Body of pancreas (tissue), 4 donors: ENCODE results near the gene HGFAC. TPM values are rescaled to one million over a fixed set of nuclear protein-coding genes. Genes with fewer than 3 reads are reported as not detected.

Experiments
- ATAC-seq: fragments of 150-250 bp; one replicate; pipeline ENCODE4 v1.9.1; 2016
- DNase-seq, 4 donors: peaks; one replicate each; pipeline ENCODE4 v3.0.0-alpha.2; 2019
- H3K27ac ChIP-seq, 4 donors: fragments of 200-600 bp; sonication (generic); 1 replicate in 3 of 4; 2 replicates in 1 of 4; pipeline versions ENCODE4 v1.5.1 to v1.6.1; 2016 to 2019; ENCODE audit warnings: mild to moderate bottlenecking in 1 of 4, mixed read lengths in 1 of 4, moderate library complexity in 1 of 4
- H3K27me3 ChIP-seq, 2 donors: fragments of 200-600 bp; sonication (generic); one replicate each; pipeline ENCODE4 v1.6.0; 2016; ENCODE audit warnings: mild to moderate bottlenecking in 1 of 2
- H3K36me3 ChIP-seq, 2 donors: fragments of 200-600 bp; sonication (generic); replicated peaks in 1 of 2; 2 replicates each; pipeline ENCODE4 v1.5.1; 2016; ENCODE audit warnings: low read depth in 2 of 2; ENCODE audit not compliant: insufficient read depth in 1 of 2
- H3K4me1 ChIP-seq: fragments of 200-600 bp; sonication (generic); one replicate; pipeline ENCODE4 v1.6.0; 2016
- H3K4me3 ChIP-seq, 2 donors: fragments of 200-600 bp; sonication (generic); 1 replicate in 1 of 2; 2 replicates in 1 of 2; pipeline ENCODE4 v1.5.1; 2016 to 2019
- H3K9me3 ChIP-seq, 3 donors: fragments of 200-600 bp; sonication (generic); 1 replicate in 2 of 3; 2 replicates in 1 of 3; pipeline ENCODE4 v1.5.1; 2016
- CTCF ChIP-seq, 7 experiments: fragments of 450-650 bp in 4 of 7; fragments of 200-600 bp in 3 of 7; sonication (generic) in 3 of 7; IDR thresholded peaks; one replicate each; pipeline ENCODE4 v1.5.1; 2016 to 2019; ENCODE audit warnings: antibody characterized with exemption in 7 of 7
- POLR2A ChIP-seq, 3 donors: fragments of 450-650 bp; IDR thresholded peaks; one replicate each; pipeline ENCODE4 v1.6.1; 2016; ENCODE audit warnings: antibody characterized with exemption in 3 of 3, mild to moderate bottlenecking in 2 of 3
- WGBS, 2 donors: methylation state at CpG; one replicate each; pipeline ENCODE4 v1.1.5; 2017; 5-methylcytosine and 5-hydroxymethylcytosine counted together
- intact Hi-C: fragments of 100-400 bp; cut with DNase I; formaldehyde crosslinking; loops from one replicate; pipeline ENCODE4 v1.15.1; 2023
- total RNA-seq, 2 donors: library from RNA; depleted of rRNA; stranded (reverse); fragments of >200 nt; gene quantifications; one replicate each; pipeline ENCODE4 v1.1.0, GENCODE V29; 2016

Gene HGFAC
- total RNA-seq: under 1 TPM in 1 of 2 donors, not detected in 1; 0.78 TPM

- no peaks in the 10 kb centered on the region for H3K9me3 ChIP-seq
- no peaks in the 10 kb centered on the region for H3K36me3 ChIP-seq
- DNase-seq (no peak), ATAC-seq (no peak)
- H3K27me3 ChIP-seq: no peaks in the 10 kb centered on the region
- H3K4me1 ChIP-seq: peaks cover 6% of the 10 kb centered on the region
- WGBS, 2 donors: 76 to 79% methylated on average over 9 to 27 of the region's 27 CpGs
- no peak for TF ChIP-seq POLR2A (IDR thresholded peaks at IDR 0.05)
- no peak for TF ChIP-seq CTCF (IDR thresholded peaks at IDR 0.05)
- intact Hi-C loops: no loop called here
- no peak within 1 kb of the TSS for H3K4me3 ChIP-seq
- no peak within 1 kb of the TSS for H3K27ac ChIP-seq
Observed at GRCh38 chr4:3441501-3442459, at the start of gene HGFAC. TSS of gene HGFAC (plus strand) at chr4:3441968. CDS start at chr4:3442002, 34 bp downstream.

- no peak for ATAC-seq
- intact Hi-C loops: no loop called here
Observed at GRCh38 chr4:3392321-3392720, 49.4 kb upstream of the HGFAC start.

GRCh38 chr4:3393171-3393570, 48.6 kb upstream of the HGFAC start:
- no peak for TF ChIP-seq CTCF (IDR thresholded peaks at IDR 0.05)
- no peak for TF ChIP-seq POLR2A (IDR thresholded peaks at IDR 0.05)

More at GRCh38 chr4:3392321-3392720, 49.4 kb upstream of the HGFAC start:
- WGBS, 2 donors: 93% methylated on average over 4 of the region's 4 CpGs
- Histone ChIP-seq H3K9me3 (no peaks in the 10 kb centered on the region), H3K27me3 (no peaks in the 10 kb centered on the region), H3K4me1 (no peaks in the 10 kb centered on the region), H3K36me3 (no peaks in the 10 kb centered on the region), H3K4me3 (no peak overlapping the region), H3K27ac (no peak overlapping the region)
- TF ChIP-seq POLR2A (IDR thresholded peaks at IDR 0.05): no peak
- DNase-seq: no peak

DNA sequence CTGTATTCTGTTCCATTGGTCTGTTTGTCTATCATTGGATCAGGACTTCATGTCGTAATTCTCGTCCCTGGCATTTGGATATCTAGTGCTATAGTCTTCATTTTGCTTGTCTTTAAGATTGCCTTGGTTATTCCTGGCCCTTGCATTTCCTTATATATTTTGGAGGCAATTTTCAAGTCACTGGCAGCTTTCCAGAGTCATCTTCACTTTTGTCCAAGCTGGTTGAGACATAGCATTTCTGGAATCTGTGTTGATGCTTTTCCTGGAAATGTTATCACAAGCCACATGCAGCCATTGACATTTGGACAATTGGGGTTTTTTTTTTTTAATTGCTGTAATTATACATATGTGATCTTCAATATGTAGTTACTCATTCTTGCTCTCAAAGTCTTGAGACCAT, 45.2 kb upstream of the HGFAC start:
- intact Hi-C loops: no loop called here
- Histone ChIP-seq H3K27me3 (no peaks in the 10 kb centered on the region), H3K36me3 (no peaks in the 10 kb centered on the region), H3K9me3 (no peaks in the 10 kb centered on the region), H3K4me3 (no peak overlapping the region), H3K4me1 (no peaks in the 10 kb centered on the region), H3K27ac (no peak overlapping the region)
- ATAC-seq (no peak), DNase-seq (no peak)
- 50 to 98% methylated on average over 2 of the region's 2 CpGs for WGBS, 2 donors
- TF ChIP-seq POLR2A (IDR thresholded peaks at IDR 0.05) (no peak), CTCF (IDR thresholded peaks at IDR 0.05) (no peak)

More at GRCh38 chr4:3393171-3393570, 48.6 kb upstream of the HGFAC start:
- intact Hi-C loops: no loop called here
- DNase-seq (no peak), ATAC-seq (no peak)
- Histone ChIP-seq H3K27ac (no peak overlapping the region), H3K27me3 (no peaks in the 10 kb centered on the region), H3K9me3 (no peaks in the 10 kb centered on the region), H3K4me3 (no peak overlapping the region), H3K4me1 (no peaks in the 10 kb centered on the region), H3K36me3 (no peaks in the 10 kb centered on the region)
- 84 to 96% methylated on average over 8 of the region's 8 CpGs for WGBS, 2 donors

DNA sequence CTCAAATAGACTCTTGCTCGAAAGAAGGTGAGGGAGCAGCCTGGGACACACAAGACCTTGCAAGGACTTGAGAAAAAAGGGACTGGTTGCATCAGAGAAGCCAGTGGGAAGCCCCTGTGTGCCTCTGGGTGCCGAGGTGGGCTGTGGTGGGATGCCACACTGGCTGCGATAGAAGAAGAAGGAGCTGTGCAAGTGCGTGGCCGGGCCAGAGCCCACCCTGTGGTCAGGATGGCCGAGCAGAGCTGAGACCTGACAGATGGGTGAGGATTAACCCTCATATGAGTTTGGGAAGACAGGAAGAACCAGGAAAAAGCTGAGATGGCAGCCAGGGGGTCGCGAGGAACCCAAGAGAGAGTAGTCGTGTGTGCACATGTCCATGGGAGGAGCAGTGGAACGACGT, 44.6 kb upstream of the HGFAC start:
- WGBS, 2 donors: 88 to 89% methylated on average over 11 of the region's 11 CpGs
- no peak for TF ChIP-seq CTCF (IDR thresholded peaks at IDR 0.05)
- no peak for TF ChIP-seq POLR2A (IDR thresholded peaks at IDR 0.05)
- ATAC-seq: no peak
- H3K9me3 ChIP-seq: no peaks in the 10 kb centered on the region
- intact Hi-C loops: no loop called here
- no peak for DNase-seq
- H3K4me3 ChIP-seq: no peak overlapping the region
- H3K27ac ChIP-seq: no peak overlapping the region
- no peaks in the 10 kb centered on the region for H3K36me3 ChIP-seq
- H3K27me3 ChIP-seq: no peaks in the 10 kb centered on the region
- no peaks in the 10 kb centered on the region for H3K4me1 ChIP-seq
